WTC11 (cell line): ENCODE data around the gene EXPH5.

ENCODE experiments used
- JUN ChIP-seq: sonication (generic); formaldehyde crosslinking; IDR thresholded peaks from 2 replicates; pipeline ENCODE4 v1.8.0; 2023; ENCODE audit warnings: mild to moderate bottlenecking, missing genetic modification reagents
- KAT7 ChIP-seq: sonication (generic); formaldehyde crosslinking; IDR thresholded peaks from 2 replicates; pipeline ENCODE4 v1.8.1; 2023; ENCODE audit warnings: missing genetic modification reagents, mild to moderate bottlenecking, borderline replicate concordance
- NFE2L1 ChIP-seq: sonication (generic); formaldehyde crosslinking; IDR thresholded peaks from 2 replicates; pipeline ENCODE4 v1.8.1; 2023; ENCODE audit warnings: missing genetic modification reagents
- TEAD4 ChIP-seq: sonication (generic); formaldehyde crosslinking; IDR thresholded peaks from 2 replicates; pipeline ENCODE4 v1.8.0; 2022; ENCODE audit warnings: mild to moderate bottlenecking, missing genetic modification reagents
- ZBTB21 ChIP-seq: sonication (generic); formaldehyde crosslinking; IDR thresholded peaks from 2 replicates; pipeline ENCODE4 v1.8.1; 2023; ENCODE audit warnings: mild to moderate bottlenecking, missing genetic modification reagents, borderline replicate concordance
- ZNF138 ChIP-seq: sonication (generic); formaldehyde crosslinking; conservative IDR thresholded peaks from 2 replicates; pipeline ENCODE4 v1.8.1; 2022; ENCODE audit warnings: mild to moderate bottlenecking, moderate library complexity, missing genetic modification reagents
- TF ChIP-seq, protein P1 (sequence below): sonication (generic); formaldehyde crosslinking; IDR thresholded peaks from 2 replicates; pipeline ENCODE4 v1.8.1; 2023; ENCODE audit warnings: mild to moderate bottlenecking, missing genetic modification reagents, moderate library complexity
- TF ChIP-seq, protein P2 (sequence below): fragments of 200-600 bp; IDR thresholded peaks from 2 replicates; pipeline ENCODE4 v1.8.0; 2022; ENCODE audit warnings: antibody characterized with exemption
- TF ChIP-seq, protein P3 (sequence below): sonication (generic); formaldehyde crosslinking; IDR thresholded peaks from 2 replicates; pipeline ENCODE4 v1.8.1; 2022; ENCODE audit warnings: low read depth, missing genetic modification reagents, borderline replicate concordance
- TF ChIP-seq, protein P4 (sequence below): fragments of 250-450 bp; sonication (Bioruptor Pico); conservative IDR thresholded peaks from 2 replicates; pipeline ENCODE4 v1.9.0; 2021; ENCODE audit warnings: mild to moderate bottlenecking

DNA sequence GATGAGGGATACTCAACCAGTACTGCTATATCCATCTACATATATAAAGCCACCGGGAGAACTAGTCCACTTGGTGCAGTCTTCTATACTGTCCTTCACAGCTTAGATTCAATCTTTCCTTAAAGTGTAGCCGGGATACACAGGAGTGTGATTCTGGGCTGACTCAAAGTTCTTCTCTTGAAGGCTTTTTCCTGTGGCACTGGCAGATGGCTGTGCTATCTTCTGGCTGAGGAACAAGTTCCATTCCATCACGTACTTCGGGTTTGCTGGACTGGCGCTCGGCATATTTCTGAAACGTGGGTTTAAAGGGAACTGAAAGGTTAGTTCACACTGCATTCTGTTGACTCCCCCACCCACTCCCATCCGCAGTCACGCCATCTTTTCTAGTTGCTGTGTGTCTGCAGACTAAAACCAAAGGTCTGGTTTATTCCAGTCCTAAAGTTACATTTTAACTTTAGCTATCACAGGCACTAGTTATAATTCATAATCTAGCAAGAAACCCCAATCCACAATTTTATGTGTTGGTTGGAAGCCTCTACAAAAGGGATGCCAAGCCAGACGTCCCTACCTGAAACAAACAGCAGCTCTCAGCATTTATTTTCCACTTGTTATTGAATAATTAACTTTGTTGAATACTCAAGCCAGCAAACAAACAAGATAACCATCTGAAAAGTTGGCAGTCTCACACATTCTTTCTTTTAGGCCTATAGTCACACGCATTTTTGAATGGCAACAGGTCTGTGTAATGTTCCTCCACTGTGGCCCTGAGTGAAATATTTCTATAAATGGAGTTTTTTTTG, 118.7 kb downstream of the EXPH5 start:
- TF ChIP-seq ZNF138 (CRISPR knock-in tag), result no peak
- no peak for TF ChIP-seq ZBTB21 (CRISPR knock-in tag)
- TF ChIP-seq, protein P1, sequence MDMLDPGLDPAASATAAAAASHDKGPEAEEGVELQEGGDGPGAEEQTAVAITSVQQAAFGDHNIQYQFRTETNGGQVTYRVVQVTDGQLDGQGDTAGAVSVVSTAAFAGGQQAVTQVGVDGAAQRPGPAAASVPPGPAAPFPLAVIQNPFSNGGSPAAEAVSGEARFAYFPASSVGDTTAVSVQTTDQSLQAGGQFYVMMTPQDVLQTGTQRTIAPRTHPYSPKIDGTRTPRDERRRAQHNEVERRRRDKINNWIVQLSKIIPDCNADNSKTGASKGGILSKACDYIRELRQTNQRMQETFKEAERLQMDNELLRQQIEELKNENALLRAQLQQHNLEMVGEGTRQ, result no peak
- TF ChIP-seq, protein P2, sequence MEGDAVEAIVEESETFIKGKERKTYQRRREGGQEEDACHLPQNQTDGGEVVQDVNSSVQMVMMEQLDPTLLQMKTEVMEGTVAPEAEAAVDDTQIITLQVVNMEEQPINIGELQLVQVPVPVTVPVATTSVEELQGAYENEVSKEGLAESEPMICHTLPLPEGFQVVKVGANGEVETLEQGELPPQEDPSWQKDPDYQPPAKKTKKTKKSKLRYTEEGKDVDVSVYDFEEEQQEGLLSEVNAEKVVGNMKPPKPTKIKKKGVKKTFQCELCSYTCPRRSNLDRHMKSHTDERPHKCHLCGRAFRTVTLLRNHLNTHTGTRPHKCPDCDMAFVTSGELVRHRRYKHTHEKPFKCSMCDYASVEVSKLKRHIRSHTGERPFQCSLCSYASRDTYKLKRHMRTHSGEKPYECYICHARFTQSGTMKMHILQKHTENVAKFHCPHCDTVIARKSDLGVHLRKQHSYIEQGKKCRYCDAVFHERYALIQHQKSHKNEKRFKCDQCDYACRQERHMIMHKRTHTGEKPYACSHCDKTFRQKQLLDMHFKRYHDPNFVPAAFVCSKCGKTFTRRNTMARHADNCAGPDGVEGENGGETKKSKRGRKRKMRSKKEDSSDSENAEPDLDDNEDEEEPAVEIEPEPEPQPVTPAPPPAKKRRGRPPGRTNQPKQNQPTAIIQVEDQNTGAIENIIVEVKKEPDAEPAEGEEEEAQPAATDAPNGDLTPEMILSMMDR, result no peak
- TF ChIP-seq, protein P3, sequence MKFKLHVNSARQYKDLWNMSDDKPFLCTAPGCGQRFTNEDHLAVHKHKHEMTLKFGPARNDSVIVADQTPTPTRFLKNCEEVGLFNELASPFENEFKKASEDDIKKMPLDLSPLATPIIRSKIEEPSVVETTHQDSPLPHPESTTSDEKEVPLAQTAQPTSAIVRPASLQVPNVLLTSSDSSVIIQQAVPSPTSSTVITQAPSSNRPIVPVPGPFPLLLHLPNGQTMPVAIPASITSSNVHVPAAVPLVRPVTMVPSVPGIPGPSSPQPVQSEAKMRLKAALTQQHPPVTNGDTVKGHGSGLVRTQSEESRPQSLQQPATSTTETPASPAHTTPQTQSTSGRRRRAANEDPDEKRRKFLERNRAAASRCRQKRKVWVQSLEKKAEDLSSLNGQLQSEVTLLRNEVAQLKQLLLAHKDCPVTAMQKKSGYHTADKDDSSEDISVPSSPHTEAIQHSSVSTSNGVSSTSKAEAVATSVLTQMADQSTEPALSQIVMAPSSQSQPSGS (CRISPR knock-in tag), result no peak
- no peak for TF ChIP-seq JUN
- TF ChIP-seq NFE2L1 (CRISPR knock-in tag), result no peak
- TF ChIP-seq KAT7 (CRISPR knock-in tag), result no peak
- TF ChIP-seq, protein P4, sequence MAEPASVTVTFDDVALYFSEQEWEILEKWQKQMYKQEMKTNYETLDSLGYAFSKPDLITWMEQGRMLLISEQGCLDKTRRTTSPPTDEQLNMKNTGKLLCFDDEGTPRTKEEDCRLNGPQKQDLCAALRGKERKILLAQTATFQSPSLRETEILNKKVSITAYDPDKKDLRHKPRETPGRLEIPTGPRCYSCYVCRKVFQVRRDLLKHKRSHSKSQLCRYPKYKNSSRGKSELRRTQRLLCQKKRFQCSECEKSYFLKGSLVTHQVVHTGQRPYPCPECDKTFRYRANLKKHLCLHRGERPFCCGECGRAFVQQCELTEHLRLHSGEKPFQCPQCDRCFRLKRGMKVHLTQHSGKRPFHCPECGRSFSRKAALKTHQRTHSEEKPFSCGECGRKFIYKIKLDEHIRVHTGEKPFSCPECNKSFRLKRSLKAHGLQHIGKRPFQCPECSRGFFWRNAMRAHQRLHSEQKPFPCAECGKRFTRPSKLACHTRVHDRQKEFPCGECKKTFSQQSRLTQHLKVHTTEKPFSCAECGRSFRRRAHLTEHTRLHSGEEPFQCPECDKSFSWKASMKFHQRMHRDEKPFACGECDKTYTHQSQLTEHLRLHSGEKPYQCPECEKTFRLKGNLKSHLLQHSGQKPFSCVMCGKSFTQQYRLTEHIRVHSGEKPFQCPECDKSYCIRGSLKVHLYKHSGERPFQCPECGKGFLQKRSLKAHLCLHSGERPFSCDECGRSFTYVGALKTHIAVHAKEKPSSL, result no peak
- TF ChIP-seq TEAD4 (CRISPR knock-in tag), result no peak
